K562 (cell line): ENCODE results near the gene YOD1. TPM values are rescaled to one million over a fixed set of nuclear protein-coding genes. Genes with fewer than 3 reads are reported as not detected.

Experiments
- CREM ChIP-seq: IDR thresholded peaks from 2 replicates; pipeline ENCODE4 v1.6.1; 2014; ENCODE audit warnings: antibody characterized with exemption, low read depth
- DPF2 ChIP-seq: fragments of 450-650 bp; IDR thresholded peaks from 2 replicates; pipeline ENCODE4 v1.6.1; 2016
- E2F5 ChIP-seq: sonication (generic); formaldehyde crosslinking; IDR thresholded peaks from 2 replicates; pipeline ENCODE4 v1.8.0; 2022; ENCODE audit warnings: mild to moderate bottlenecking, missing genetic modification reagents
- GABPB2 ChIP-seq: fragments of 250-450 bp; sonication (Bioruptor Pico); conservative IDR thresholded peaks from 2 replicates; pipeline ENCODE4 v1.5.1; 2021; ENCODE audit warnings: mild to moderate bottlenecking
- SMARCA4 ChIP-seq: fragments of 450-650 bp; IDR thresholded peaks from 2 replicates; pipeline ENCODE4 v1.6.1; 2016
- ZBTB26 ChIP-seq: fragments of 450-650 bp; formaldehyde crosslinking; IDR thresholded peaks from 2 replicates; pipeline ENCODE4 v1.4.0; 2022; ENCODE audit warnings: missing genetic modification characterization
- ZNF282 ChIP-seq: sonication (generic); formaldehyde crosslinking; IDR thresholded peaks from 2 replicates; pipeline ENCODE4 v1.8.1; 2023; ENCODE audit warnings: missing genetic modification reagents
- ZNF76 ChIP-seq: fragments of 250-450 bp; sonication (Bioruptor Pico); IDR thresholded peaks from 2 replicates; pipeline ENCODE4 v1.4.0; 2020; ENCODE audit warnings: mild to moderate bottlenecking, moderate library complexity, borderline replicate concordance
- polyA plus RNA-seq, 8 experiments: library from polyadenylated mRNA; depleted of rRNA in 4 of 8; stranded (reverse) in 5 of 8; unstranded in 3 of 8; fragments of >200 nt; fragmentation: Nextera tagmentation in 2 of 8; fragmentation: Illumina TruSeq in 1 of 8; extraction: Ambion mirVana in 2 of 8; extraction: Trizol in 1 of 8; gene quantifications; 2 replicates each; pipeline versions ENCODE4 v1.2.1 to v1.2.3, GENCODE V29; 2011 to 2014; ENCODE audit warnings: inconsistent platforms in 1 of 8, missing spikeins in 1 of 8
- total RNA-seq, 7 experiments: library from RNA; depleted of rRNA in 6 of 7; stranded (reverse); fragments of >200 nt in 6 of 7; fragmentation: Illumina TruSeq in 2 of 7; extraction: Trizol in 2 of 7; gene quantifications; 2 replicates each; pipeline versions ENCODE4 v1.2.1 to v1.2.3, GENCODE V29; 2011 to 2021; ENCODE audit warnings: low replicate concordance in 1 of 7
- TF ChIP-seq, protein P1 (sequence below), 2 experiments: fragments of 450-650 bp; formaldehyde crosslinking in 1 of 2; IDR thresholded peaks; 2 replicates each; pipeline versions ENCODE4 v1.4.0 to v1.6.1; 2014 to 2020; ENCODE audit warnings: mild to moderate bottlenecking in 2 of 2, borderline replicate concordance in 1 of 2, low read depth in 1 of 2
- TF ChIP-seq, protein P2 (sequence below): fragments of 450-650 bp; IDR thresholded peaks from 2 replicates; pipeline ENCODE4 v1.6.1; 2016; ENCODE audit warnings: antibody characterized with exemption
- TF ChIP-seq, protein P3 (sequence below): fragments of 250-450 bp; sonication (Bioruptor Pico); IDR thresholded peaks from 2 replicates; pipeline ENCODE4 v1.5.0; 2021; ENCODE audit warnings: mild to moderate bottlenecking, borderline replicate concordance

YOD1 gene
- total and polyA plus RNA-seq, 9 of the 15 experiments (the other 6 are each of a cell fraction or from before 2014, with no cell fraction given) = 18.2 to 78.1 (median 46.9) TPM

DNA sequence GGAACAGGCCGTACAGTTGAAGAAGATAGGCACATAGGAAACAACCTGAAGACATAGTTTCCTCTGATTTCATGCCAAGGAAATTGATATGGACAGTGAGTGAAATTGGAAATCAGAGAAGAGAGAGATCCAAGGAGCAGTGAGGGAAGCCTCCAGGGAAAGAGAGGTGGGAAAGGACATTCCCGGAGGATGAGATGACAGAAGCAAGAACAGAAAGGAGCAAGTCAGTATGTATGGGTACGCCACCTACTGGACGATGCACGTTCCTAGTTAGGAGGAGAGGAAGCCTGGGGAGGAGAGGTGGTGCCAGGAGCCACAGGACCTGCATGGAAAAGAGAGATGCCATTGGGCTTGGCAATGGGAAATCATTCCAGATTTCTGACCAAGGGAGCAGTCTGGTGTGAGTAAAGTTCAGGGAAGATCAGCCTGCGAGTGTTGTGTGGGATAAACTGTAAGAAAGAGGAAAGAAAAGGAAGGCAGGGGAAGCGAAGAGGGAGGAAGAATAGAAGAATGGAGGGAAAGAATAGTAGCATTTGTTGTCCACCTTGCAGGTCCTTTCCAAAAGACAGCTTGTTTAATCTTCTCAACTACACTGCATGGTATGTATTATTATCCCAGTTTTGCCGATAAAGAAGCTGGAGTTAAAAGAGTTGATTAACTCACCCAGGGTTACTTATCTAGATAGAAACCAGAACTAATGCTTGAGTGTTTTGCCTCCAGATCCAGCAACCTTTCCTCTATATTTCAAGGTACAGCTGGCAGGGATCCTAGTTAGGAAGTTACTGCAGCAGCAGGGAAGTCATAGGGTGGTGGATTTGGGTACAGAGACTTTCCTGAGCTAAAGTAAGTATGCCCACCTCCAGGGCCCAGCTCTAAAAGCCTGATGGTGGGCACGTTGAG is 45.8 kb downstream of the YOD1 start (continued):
- TF ChIP-seq, protein P1, sequence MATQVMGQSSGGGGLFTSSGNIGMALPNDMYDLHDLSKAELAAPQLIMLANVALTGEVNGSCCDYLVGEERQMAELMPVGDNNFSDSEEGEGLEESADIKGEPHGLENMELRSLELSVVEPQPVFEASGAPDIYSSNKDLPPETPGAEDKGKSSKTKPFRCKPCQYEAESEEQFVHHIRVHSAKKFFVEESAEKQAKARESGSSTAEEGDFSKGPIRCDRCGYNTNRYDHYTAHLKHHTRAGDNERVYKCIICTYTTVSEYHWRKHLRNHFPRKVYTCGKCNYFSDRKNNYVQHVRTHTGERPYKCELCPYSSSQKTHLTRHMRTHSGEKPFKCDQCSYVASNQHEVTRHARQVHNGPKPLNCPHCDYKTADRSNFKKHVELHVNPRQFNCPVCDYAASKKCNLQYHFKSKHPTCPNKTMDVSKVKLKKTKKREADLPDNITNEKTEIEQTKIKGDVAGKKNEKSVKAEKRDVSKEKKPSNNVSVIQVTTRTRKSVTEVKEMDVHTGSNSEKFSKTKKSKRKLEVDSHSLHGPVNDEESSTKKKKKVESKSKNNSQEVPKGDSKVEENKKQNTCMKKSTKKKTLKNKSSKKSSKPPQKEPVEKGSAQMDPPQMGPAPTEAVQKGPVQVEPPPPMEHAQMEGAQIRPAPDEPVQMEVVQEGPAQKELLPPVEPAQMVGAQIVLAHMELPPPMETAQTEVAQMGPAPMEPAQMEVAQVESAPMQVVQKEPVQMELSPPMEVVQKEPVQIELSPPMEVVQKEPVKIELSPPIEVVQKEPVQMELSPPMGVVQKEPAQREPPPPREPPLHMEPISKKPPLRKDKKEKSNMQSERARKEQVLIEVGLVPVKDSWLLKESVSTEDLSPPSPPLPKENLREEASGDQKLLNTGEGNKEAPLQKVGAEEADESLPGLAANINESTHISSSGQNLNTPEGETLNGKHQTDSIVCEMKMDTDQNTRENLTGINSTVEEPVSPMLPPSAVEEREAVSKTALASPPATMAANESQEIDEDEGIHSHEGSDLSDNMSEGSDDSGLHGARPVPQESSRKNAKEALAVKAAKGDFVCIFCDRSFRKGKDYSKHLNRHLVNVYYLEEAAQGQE (IDR thresholded peaks at IDR 0.05; ENCODE audit: borderline replicate concordance) = peak; percentile 31; the same call in 1 of the 2 replicates
- TF ChIP-seq, protein P1 (CRISPR knock-in tag; IDR thresholded peaks at IDR 0.05; ENCODE audit: low read depth) = no peak
- TF ChIP-seq, protein P2, sequence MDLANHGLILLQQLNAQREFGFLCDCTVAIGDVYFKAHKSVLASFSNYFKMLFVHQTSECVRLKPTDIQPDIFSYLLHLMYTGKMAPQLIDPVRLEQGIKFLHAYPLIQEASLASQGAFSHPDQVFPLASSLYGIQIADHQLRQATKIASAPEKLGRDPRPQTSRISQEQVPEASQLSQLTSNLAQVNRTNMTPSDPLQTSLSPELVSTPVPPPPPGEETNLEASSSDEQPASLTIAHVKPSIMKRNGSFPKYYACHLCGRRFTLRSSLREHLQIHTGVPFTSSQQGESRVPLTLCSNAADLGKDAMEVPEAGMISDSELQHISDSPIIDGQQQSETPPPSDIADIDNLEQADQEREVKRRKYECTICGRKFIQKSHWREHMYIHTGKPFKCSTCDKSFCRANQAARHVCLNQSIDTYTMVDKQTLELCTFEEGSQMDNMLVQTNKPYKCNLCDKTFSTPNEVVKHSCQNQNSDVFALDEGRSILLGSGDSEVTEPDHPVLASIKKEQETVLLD = peak; percentile 68; the same call in 1 of the 2 replicates
- TF ChIP-seq ZNF282 (CRISPR knock-in tag) (no peak), ZNF76 (CRISPR knock-in tag) (no peak), SMARCA4 (peak; percentile 81), GABPB2 (CRISPR knock-in tag) (no peak), DPF2 (no peak; the same call in 1 of the 2 replicates), ZBTB26 (0 out of 2 replicates have a peak, but pooled peaks have one; percentile 66), E2F5 (CRISPR knock-in tag) (0 out of 2 replicates have a peak, but pooled peaks have one; percentile 56), CREM (peak; percentile 76)
- TF ChIP-seq, protein P3, sequence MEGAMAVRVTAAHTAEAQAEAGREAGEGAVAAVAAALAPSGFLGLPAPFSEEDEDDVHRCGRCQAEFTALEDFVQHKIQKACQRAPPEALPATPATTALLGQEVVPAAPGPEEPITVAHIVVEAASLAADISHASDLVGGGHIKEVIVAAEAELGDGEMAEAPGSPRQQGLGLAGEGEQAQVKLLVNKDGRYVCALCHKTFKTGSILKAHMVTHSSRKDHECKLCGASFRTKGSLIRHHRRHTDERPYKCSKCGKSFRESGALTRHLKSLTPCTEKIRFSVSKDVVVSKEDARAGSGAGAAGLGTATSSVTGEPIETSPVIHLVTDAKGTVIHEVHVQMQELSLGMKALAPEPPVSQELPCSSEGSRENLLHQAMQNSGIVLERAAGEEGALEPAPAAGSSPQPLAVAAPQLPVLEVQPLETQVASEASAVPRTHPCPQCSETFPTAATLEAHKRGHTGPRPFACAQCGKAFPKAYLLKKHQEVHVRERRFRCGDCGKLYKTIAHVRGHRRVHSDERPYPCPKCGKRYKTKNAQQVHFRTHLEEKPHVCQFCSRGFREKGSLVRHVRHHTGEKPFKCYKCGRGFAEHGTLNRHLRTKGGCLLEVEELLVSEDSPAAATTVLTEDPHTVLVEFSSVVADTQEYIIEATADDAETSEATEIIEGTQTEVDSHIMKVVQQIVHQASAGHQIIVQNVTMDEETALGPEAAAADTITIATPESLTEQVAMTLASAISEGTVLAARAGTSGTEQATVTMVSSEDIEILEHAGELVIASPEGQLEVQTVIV (CRISPR knock-in tag) = no peak
